IMR-90 (cell line): ENCODE results near the gene ROCK2. TPM values are rescaled to one million over a fixed set of nuclear protein-coding genes. Genes with fewer than 3 reads are reported as not detected.

Source experiments
- ATAC-seq: fragments of 200-7000 bp; cut with Tn5 transposase; 2 replicates; pipeline ENCODE4 v1.9.1; 2020; ENCODE audit warnings: low read depth, mild to moderate bottlenecking, moderate library complexity
- BruUV-seq: library from RNA; stranded (reverse); fragments of 400-500 nt; replicated peaks from 2 replicates; lab custom pipeline; 2021; lab: Mats Ljungman, UMichigan
- CTCF ChIA-PET: fragments of 300-600 bp; formaldehyde crosslinking; extraction: SDS; loops from one replicate; lab custom pipeline; 2021; ENCODE audit warnings: antibody characterized with exemption; lab: Yijun Ruan, JAX
- POLR2A ChIA-PET: fragments of 300-600 bp; sonication (Branson Sonifier 250); formaldehyde crosslinking; loops from one replicate; lab custom pipeline; 2022; ENCODE audit warnings: antibody characterized with exemption; ENCODE audit not compliant: unreplicated experiment; lab: Charles Lee
- DNase-seq: peaks from one replicate; pipeline ENCODE4 v3.0.0; 2013
- H2AFZ ChIP-seq: replicated peaks from 2 replicates; pipeline ENCODE3; 2013; ENCODE audit warnings: low read length, mild to moderate bottlenecking; ENCODE audit not compliant: poor library complexity
- H2AK5ac ChIP-seq: 2 replicates; pipeline ENCODE4 v1.6.1; 2013; ENCODE audit warnings: low read depth, low read length, inconsistent platforms
- H2AK9ac ChIP-seq: replicated peaks from 2 replicates; pipeline ENCODE3; 2013; ENCODE audit warnings: mild to moderate bottlenecking, low read depth, low read length, moderate library complexity; ENCODE audit not compliant: poor library complexity
- H2BK120ac ChIP-seq: 2 replicates; pipeline ENCODE4 v1.6.1; 2013; ENCODE audit warnings: low read depth, low read length, inconsistent platforms
- H2BK15ac ChIP-seq: 3 replicates; pipeline ENCODE4 v1.6.1; 2013; ENCODE audit warnings: low read depth, low read length, inconsistent platforms
- H2BK20ac ChIP-seq: 2 replicates; pipeline ENCODE4 v1.6.1; 2013; ENCODE audit warnings: low read depth, mild to moderate bottlenecking, inconsistent platforms, low read length, moderate library complexity
- H2BK5ac ChIP-seq: 2 replicates; pipeline ENCODE4 v1.6.1; 2013; ENCODE audit warnings: mild to moderate bottlenecking, low read depth, low read length, inconsistent platforms; ENCODE audit not compliant: poor library complexity, severe bottlenecking
- H3K14ac ChIP-seq: replicated peaks from 2 replicates; pipeline ENCODE4 v1.6.1; 2013; ENCODE audit warnings: low read depth, low read length, inconsistent platforms
- H3K18ac ChIP-seq: 2 replicates; pipeline ENCODE4 v1.6.1; 2013; ENCODE audit warnings: low read depth, low read length, control low read depth
- H3K23ac ChIP-seq: 2 replicates; pipeline ENCODE4 v1.6.1; 2013; ENCODE audit warnings: low read depth, low read length, inconsistent platforms
- H3K27ac ChIP-seq: 2 replicates; pipeline ENCODE4 v1.5.1; 2013; ENCODE audit warnings: mild to moderate bottlenecking, control low read depth, low read length; ENCODE audit not compliant: insufficient read depth
- H3K27me3 ChIP-seq: 2 replicates; pipeline ENCODE4 v1.6.1; 2013; ENCODE audit warnings: low read length; ENCODE audit not compliant: control insufficient read depth, insufficient read depth
- H3K36me3 ChIP-seq: 2 replicates; pipeline ENCODE4 v1.6.1; 2013; ENCODE audit warnings: low read length, mixed read lengths; ENCODE audit not compliant: control insufficient read depth, insufficient read depth
- H3K4ac ChIP-seq: 2 replicates; pipeline ENCODE4 v1.6.1; 2013; ENCODE audit warnings: low read depth, low read length, inconsistent platforms
- H3K4me1 ChIP-seq: 2 replicates; pipeline ENCODE4 v1.6.1; 2013; ENCODE audit warnings: low read length, mixed read lengths; ENCODE audit not compliant: control insufficient read depth, insufficient read depth
- H3K4me2 ChIP-seq: 2 replicates; pipeline ENCODE4 v1.6.1; 2013; ENCODE audit warnings: low read depth, mild to moderate bottlenecking, control low read depth, low read length, moderate library complexity
- H3K4me3 ChIP-seq: 2 replicates; pipeline ENCODE4 v1.5.1; 2013; ENCODE audit warnings: low read depth, mild to moderate bottlenecking, control low read depth, low read length, moderate library complexity; ENCODE audit not compliant: insufficient read depth
- H3K56ac ChIP-seq: 2 replicates; pipeline ENCODE4 v1.6.1; 2013; ENCODE audit warnings: low read length, inconsistent platforms; ENCODE audit not compliant: insufficient read depth; ENCODE audit errors: extremely low read depth
- H3K79me1 ChIP-seq, 2 experiments: 2 replicates each; pipeline ENCODE4 v1.6.1; 2013; ENCODE audit warnings: low read length in 2 of 2, inconsistent platforms in 1 of 2, low read depth in 1 of 2
- H3K9ac ChIP-seq: 2 replicates; pipeline ENCODE4 v1.6.1; 2013; ENCODE audit warnings: low read depth, low read length, control low read depth
- H3K9me1 ChIP-seq: 2 replicates; pipeline ENCODE4 v1.6.1; 2013; ENCODE audit warnings: low read length, inconsistent platforms; ENCODE audit not compliant: insufficient read depth
- H3K9me3 ChIP-seq: 2 replicates; pipeline ENCODE4 v1.6.1; 2013; ENCODE audit warnings: low read length; ENCODE audit not compliant: control insufficient read depth, insufficient read depth
- H4K20me1 ChIP-seq: 2 replicates; pipeline ENCODE4 v1.6.1; 2013; ENCODE audit warnings: low read length, inconsistent platforms; ENCODE audit not compliant: insufficient read depth
- H4K5ac ChIP-seq: 2 replicates; pipeline ENCODE4 v1.6.1; 2013; ENCODE audit warnings: mild to moderate bottlenecking, low read depth, low read length, control low read depth
- H4K8ac ChIP-seq, 2 experiments: 2 replicates each; pipeline ENCODE4 v1.6.1; 2013; ENCODE audit warnings: low read depth in 2 of 2, low read length in 2 of 2, control low read depth in 1 of 2, inconsistent platforms in 1 of 2
- H4K91ac ChIP-seq: 2 replicates; pipeline ENCODE4 v1.6.1; 2013; ENCODE audit warnings: low read depth, low read length, inconsistent platforms; ENCODE audit not compliant: insufficient read depth
- CTCF ChIP-seq: conservative IDR thresholded peaks from 2 replicates; pipeline ENCODE4 v1.5.1; 2012; ENCODE audit warnings: mild to moderate bottlenecking, low read depth, low read length, improper control_type of control experiment
- FOS ChIP-seq: fragments of 150-350 bp; IDR thresholded peaks from 2 replicates; pipeline ENCODE4 v1.6.1; 2016; ENCODE audit warnings: low read depth, low read length
- MAFK ChIP-seq: IDR thresholded peaks from 2 replicates; pipeline ENCODE4 v1.6.1; 2012; ENCODE audit warnings: low read depth, low read length, improper control_type of control experiment
- MXI1 ChIP-seq: IDR thresholded peaks from 2 replicates; pipeline ENCODE4 v1.6.1; 2012; ENCODE audit warnings: low read depth, mild to moderate bottlenecking, low read length, moderate library complexity, borderline replicate concordance
- NFE2L2 ChIP-seq: fragments of 150-350 bp; IDR thresholded peaks from 2 replicates; pipeline ENCODE4 v1.6.1; 2016; ENCODE audit warnings: low read depth, mild to moderate bottlenecking, low read length
- RFX5 ChIP-seq: IDR thresholded peaks from 2 replicates; pipeline ENCODE4 v1.8.0; 2012; ENCODE audit warnings: low read depth, mild to moderate bottlenecking, low read length, moderate library complexity
- SMC3 ChIP-seq: fragments of 150-350 bp; IDR thresholded peaks from 2 replicates; pipeline ENCODE4 v1.6.1; 2016; ENCODE audit warnings: low read depth, mild to moderate bottlenecking, antibody characterized with exemption, low read length, moderate library complexity
- WGBS, 2 experiments: methylation state at CpG; one replicate each; pipeline versions ENCODE4 v1.1.5 to v1.1.7; 2013; ENCODE audit warnings: missing lambda C conversion rate in 2 of 2; ENCODE audit not compliant: insufficient read length in 1 of 2; ENCODE audit errors: extremely low coverage in 2 of 2; 5-methylcytosine and 5-hydroxymethylcytosine counted together
- dilution Hi-C: fragments of 300-500 bp; cut with HindIII; formaldehyde crosslinking; loops from one replicate; pipeline ENCODE4 v1.14.3; 2018; ENCODE audit warnings: low sequenced_read_pairs; ENCODE audit not compliant: unreplicated experiment
- in situ Hi-C: fragments of 300-500 bp; cut with MboI; formaldehyde crosslinking; loops from 3 replicates; pipeline ENCODE4 v1.14.3; 2019; ENCODE audit warnings: low sequenced_read_pairs, inconsistent platforms, mixed read lengths
- intact Hi-C: fragments of 100-400 bp; cut with micrococcal nuclease; formaldehyde crosslinking; loops from 2 replicates; pipeline ENCODE4 v1.10.0; 2022
- polyA plus RNA-seq, 3 experiments: library from polyadenylated mRNA; depleted of rRNA; stranded (reverse); fragments of >200 nt; gene quantifications; 2 replicates each; pipeline ENCODE4 v1.2.3, GENCODE V29; 2012; ENCODE audit warnings: low replicate concordance in 1 of 3
- total RNA-seq: library from RNA; depleted of rRNA; stranded (reverse); fragments of >200 nt; gene quantifications from 2 replicates; pipeline ENCODE4 v1.2.3, GENCODE V29; 2012
- TF ChIP-seq, protein P1 (sequence below): fragments of 150-350 bp; IDR thresholded peaks from 2 replicates; pipeline ENCODE4 v1.6.1; 2017; ENCODE audit warnings: mild to moderate bottlenecking, antibody characterized with exemption, low read length, low read depth
- TF ChIP-seq, protein P2 (sequence below): fragments of 150-350 bp; IDR thresholded peaks from 2 replicates; pipeline ENCODE4 v1.6.1; 2016; ENCODE audit warnings: low read depth, mild to moderate bottlenecking, low read length, moderate library complexity, borderline replicate concordance

Gene ROCK2
- total and polyA plus RNA-seq, 2 of the 4 experiments (the other 2 are of a cell fraction): 9.0 to 28.3 TPM

DNA sequence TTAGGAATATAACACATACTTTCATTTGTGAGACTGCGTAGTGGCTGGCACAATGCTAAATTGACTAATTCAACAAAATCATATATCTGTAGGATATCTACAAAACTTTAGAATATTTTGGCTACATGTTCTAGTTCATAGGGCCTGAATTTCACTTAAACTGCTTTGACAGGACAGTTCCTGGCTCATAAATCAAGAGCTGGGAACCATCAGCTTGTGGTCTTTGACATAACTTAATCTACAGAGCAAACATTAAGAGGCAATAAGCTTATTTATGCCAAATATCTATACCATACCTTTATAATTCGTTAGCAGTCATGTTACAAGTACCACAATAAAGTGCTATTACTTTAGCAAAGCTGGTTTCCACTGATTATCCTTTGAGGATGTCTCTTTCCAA lies 83.5 kb downstream of the ROCK2 start:
- H3K79me1 ChIP-seq: peaks cover 24 to 66% of the 10 kb centered on the region in 2 experiments
- H4K20me1 ChIP-seq: peaks cover 17% of the 10 kb centered on the region; the same call in 1 of the 2 replicates
- H3K18ac ChIP-seq: no peak overlapping the region
- intact Hi-C loops: no loop called here
- no peak overlapping the region for H3K56ac ChIP-seq
- ChIA-PET POLR2A (no interaction called here), CTCF (interaction anchor here (0.9 kb wide), 1 partner anchor 151 kb away, joined by 3 read pairs; no protein-coding TSS in a partner anchor)
- peaks cover 9% of the 10 kb centered on the region for H3K36me3 ChIP-seq
- DNase-seq (no peak), ATAC-seq (no peak)
- in situ Hi-C loops: no loop called here
- no peak overlapping the region for H3K4me2 ChIP-seq
- no peak overlapping the region for H3K9ac ChIP-seq
- H4K5ac ChIP-seq: no peak overlapping the region
- H3K4me1 ChIP-seq: no peaks in the 10 kb centered on the region; the same call in 1 of the 2 replicates
- no peak overlapping the region for H2AK9ac ChIP-seq
- WGBS, 2 experiments: no CpG with 5 or more reads among the region's 2 CpGs
- no peak overlapping the region for H4K91ac ChIP-seq
- no peak overlapping the region for H3K4ac ChIP-seq
- dilution Hi-C loops: no loop called here
- no peak overlapping the region for H3K14ac ChIP-seq
- H2AFZ ChIP-seq: no peak overlapping the region
- H2AK5ac ChIP-seq: no peak overlapping the region
- no peaks in the 10 kb centered on the region for H3K27me3 ChIP-seq
- H3K23ac ChIP-seq: no peak overlapping the region
- no peak overlapping the region for H2BK120ac ChIP-seq
- TF ChIP-seq MXI1 (no peak), SMC3 (no peak), FOS (no peak), MAFK (no peak), CTCF (no peak), NFE2L2 (no peak), RFX5 (no peak)
- TF ChIP-seq, protein P1, sequence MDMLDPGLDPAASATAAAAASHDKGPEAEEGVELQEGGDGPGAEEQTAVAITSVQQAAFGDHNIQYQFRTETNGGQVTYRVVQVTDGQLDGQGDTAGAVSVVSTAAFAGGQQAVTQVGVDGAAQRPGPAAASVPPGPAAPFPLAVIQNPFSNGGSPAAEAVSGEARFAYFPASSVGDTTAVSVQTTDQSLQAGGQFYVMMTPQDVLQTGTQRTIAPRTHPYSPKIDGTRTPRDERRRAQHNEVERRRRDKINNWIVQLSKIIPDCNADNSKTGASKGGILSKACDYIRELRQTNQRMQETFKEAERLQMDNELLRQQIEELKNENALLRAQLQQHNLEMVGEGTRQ: no peak
- TF ChIP-seq, protein P2, sequence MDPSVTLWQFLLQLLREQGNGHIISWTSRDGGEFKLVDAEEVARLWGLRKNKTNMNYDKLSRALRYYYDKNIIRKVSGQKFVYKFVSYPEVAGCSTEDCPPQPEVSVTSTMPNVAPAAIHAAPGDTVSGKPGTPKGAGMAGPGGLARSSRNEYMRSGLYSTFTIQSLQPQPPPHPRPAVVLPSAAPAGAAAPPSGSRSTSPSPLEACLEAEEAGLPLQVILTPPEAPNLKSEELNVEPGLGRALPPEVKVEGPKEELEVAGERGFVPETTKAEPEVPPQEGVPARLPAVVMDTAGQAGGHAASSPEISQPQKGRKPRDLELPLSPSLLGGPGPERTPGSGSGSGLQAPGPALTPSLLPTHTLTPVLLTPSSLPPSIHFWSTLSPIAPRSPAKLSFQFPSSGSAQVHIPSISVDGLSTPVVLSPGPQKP: no peak
- no peak overlapping the region for H3K27ac ChIP-seq
- no peak overlapping the region for H2BK5ac ChIP-seq
- no TSS peak for BruUV-seq
- no peak overlapping the region for H2BK20ac ChIP-seq
- H2BK15ac ChIP-seq: no peak overlapping the region
- peaks cover 3% of the 10 kb centered on the region; the same call in 1 of the 2 replicates for H3K9me1 ChIP-seq
- H4K8ac ChIP-seq: no peak overlapping the region
- no peak overlapping the region for H3K4me3 ChIP-seq
- H3K9me3 ChIP-seq: no peaks in the 10 kb centered on the region
